ENCODE results near the gene ESM1.

DNA sequence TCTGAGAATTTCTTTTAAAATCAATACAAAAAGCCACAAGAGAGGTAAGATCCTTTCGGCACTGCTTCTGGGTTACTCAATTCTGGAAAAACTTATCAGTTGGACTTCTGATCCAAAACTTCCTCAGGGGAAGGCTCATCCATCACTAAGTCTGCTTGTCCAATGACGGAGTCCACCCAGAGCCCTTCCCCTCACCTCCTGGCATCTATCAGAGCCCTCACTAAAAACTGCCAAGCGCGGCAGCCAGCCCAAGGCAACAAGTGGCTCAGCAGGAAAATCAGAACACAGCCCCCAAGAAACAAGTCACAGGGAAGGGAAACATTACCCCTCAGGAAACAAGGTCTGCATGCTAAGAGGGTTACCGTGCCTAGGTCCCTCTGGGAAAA lies 869 bp upstream of the ESM1 start:
- TF ChIP-seq POLR2A (IDR thresholded peaks at IDR 0.05), result no peak
- TF ChIP-seq, protein P1, sequence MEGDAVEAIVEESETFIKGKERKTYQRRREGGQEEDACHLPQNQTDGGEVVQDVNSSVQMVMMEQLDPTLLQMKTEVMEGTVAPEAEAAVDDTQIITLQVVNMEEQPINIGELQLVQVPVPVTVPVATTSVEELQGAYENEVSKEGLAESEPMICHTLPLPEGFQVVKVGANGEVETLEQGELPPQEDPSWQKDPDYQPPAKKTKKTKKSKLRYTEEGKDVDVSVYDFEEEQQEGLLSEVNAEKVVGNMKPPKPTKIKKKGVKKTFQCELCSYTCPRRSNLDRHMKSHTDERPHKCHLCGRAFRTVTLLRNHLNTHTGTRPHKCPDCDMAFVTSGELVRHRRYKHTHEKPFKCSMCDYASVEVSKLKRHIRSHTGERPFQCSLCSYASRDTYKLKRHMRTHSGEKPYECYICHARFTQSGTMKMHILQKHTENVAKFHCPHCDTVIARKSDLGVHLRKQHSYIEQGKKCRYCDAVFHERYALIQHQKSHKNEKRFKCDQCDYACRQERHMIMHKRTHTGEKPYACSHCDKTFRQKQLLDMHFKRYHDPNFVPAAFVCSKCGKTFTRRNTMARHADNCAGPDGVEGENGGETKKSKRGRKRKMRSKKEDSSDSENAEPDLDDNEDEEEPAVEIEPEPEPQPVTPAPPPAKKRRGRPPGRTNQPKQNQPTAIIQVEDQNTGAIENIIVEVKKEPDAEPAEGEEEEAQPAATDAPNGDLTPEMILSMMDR (IDR thresholded peaks at IDR 0.05), result no peak

Measured in testis (tissue), 2 donors.